Measurements from ENCODE around the gene CPSF4L.

The CPSF4L gene

GRCh38 chr17:73247726-73248125 lies 14.0 kb downstream of the CPSF4L start:
- in situ Hi-C loops (cut with MboI; ENCODE audit: low sequenced_read_pairs): no loop called here

GRCh38 chr17:73240561-73240960 lies 21.1 kb downstream of the CPSF4L start:
- in situ Hi-C loops (cut with MboI; ENCODE audit: low sequenced_read_pairs): no loop called here

DNA sequence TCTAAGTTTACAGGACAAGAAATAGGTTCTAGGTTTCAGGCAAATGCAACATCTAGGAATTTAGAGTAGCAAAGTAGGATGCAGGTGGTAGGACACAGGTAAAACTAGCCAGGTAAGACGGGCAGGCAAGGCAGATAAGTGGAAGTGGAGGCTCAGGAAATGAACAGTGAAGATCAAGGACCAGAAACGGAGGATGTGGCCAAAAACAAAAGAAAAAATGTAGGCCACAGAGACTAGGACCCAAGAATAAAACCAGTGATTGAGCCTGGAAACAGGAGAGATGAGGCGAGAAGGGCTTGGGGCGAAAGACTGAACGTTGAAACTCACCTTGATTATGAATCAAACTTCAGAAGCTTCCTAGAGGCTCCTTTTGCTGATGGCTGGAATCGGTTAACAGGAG lies 24.0 kb downstream of the CPSF4L start:
- in situ Hi-C loops (cut with MboI; ENCODE audit: low sequenced_read_pairs): no loop called here

DNA sequence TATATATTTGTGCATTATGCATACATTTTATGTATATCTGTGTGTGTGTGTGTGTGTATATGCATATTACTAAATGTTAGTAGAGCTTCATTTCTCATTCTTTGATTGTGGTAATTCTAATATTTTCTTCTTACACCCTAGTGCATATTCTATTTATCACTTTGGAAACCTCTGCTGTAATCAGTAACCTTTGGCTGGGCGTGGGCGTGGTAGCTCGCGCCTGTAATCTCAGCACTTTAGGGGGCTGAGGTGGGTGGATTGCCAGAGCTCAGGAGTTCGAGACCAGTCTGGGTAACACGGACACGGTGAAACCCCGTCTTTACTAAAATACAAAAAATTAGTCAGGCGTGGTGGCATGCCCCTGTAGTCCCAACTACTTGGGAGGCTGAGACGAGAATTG lies 26.9 kb downstream of the CPSF4L start:
- in situ Hi-C loops (cut with MboI; ENCODE audit: low sequenced_read_pairs): no loop called here

GRCh38 chr17:73232587-73233373 lies 28.9 kb downstream of the CPSF4L start:
- in situ Hi-C loops (cut with MboI; ENCODE audit: low sequenced_read_pairs): no loop called here

DNA sequence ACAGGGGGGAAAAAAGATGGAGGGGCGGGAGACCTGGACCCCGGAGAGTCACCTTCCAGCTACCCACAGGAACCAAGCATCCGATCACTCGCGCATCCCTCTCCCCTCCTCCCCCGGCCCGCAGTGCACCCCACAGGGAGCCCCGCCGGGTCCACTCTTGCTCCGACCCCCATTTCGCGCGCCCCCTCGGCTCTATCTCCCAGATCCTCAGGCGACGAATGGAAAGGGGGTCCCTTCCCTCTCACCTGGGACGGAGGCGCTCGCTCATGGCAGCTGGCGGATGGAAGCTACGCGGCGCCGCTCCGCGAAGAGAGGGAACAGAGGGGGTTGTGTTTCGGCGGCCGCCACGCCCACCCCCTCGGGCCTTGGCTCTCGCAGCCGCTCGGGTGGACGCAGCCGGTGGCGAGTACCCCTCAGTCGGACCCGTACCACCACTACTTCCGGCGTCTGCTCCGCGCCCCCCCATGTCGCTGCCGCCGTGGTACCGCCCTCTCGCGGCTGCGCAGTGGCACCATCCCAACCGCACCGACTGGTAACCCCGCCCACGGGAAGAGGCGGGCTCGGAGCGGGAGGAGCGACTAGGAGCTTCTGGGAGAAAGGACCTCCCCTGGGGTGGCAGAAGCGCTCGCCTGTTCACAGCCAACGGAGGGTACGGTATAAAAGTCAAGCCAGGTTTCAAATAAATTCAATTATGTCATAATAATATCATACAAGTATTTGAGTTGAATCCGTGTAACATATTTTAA lies 29.7 kb downstream of the CPSF4L start:
- in situ Hi-C loops (cut with MboI; ENCODE audit: low sequenced_read_pairs): no loop called here

DNA sequence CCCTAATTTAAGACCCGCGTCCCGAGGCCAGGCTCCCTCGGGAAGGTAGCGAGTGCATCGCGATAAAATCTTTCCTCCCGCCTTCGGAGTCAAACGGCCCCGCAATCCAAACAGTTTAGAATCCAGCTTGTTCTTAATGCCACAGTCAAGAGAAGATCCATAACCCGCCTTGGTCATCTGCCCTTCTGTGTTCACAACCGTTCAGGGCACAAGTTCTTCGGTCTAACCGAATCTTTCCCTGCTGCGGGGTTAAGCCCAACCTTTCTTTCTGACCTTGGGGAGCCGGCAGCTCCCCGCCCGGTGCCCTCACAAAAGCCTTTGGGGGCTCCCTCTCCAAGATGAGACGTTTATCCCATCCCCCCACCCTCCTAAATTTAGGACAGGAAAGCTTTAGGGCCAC lies 30.3 kb downstream of the CPSF4L start:
- in situ Hi-C loops (cut with MboI; ENCODE audit: low sequenced_read_pairs): no loop called here

GRCh38 chr17:73230088-73230487 lies 31.6 kb downstream of the CPSF4L start:
- in situ Hi-C loops (cut with MboI; ENCODE audit: low sequenced_read_pairs): no loop called here

GRCh38 chr17:73228748-73229236 lies 32.9 kb downstream of the CPSF4L start:
- in situ Hi-C loops (cut with MboI; ENCODE audit: low sequenced_read_pairs): no loop called here

GRCh38 chr17:73227944-73228343 lies 33.7 kb downstream of the CPSF4L start:
- in situ Hi-C loops (cut with MboI; ENCODE audit: low sequenced_read_pairs): no loop called here

DNA sequence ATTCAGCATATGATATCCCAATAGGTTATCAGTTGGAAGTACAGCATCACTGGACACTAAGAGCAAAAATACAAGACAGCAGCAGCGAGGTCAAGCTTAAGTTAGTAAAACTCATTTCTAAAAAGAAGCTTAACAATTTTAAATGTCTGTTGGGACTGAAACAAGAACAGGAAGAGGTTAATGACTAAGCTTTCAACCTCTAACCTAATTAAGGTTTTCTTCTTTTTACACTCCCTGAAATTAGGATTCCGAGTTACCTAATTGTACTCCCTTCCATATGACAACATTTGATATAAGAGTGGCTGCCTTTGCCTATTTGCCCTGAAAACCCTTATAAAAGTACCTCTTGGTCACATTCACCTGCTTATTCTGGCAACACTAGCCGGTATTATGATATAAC lies 34.3 kb downstream of the CPSF4L start:
- in situ Hi-C loops (cut with MboI; ENCODE audit: low sequenced_read_pairs): no loop called here

- in situ Hi-C loops (cut with MboI; ENCODE audit: low sequenced_read_pairs): no loop called here
These were observed 35.0 kb downstream of the CPSF4L start for GRCh38 chr17:73226556-73227172.

- in situ Hi-C loops (cut with MboI; ENCODE audit: low sequenced_read_pairs): no loop called here
These were observed 36.9 kb downstream of the CPSF4L start for GRCh38 chr17:73224663-73225305.

GRCh38 chr17:73224237-73224636 lies 37.4 kb downstream of the CPSF4L start:
- in situ Hi-C loops (cut with MboI; ENCODE audit: low sequenced_read_pairs): no loop called here

- in situ Hi-C loops (cut with MboI; ENCODE audit: low sequenced_read_pairs): no loop called here
These were observed 38.0 kb downstream of the CPSF4L start for GRCh38 chr17:73223626-73224230.

DNA sequence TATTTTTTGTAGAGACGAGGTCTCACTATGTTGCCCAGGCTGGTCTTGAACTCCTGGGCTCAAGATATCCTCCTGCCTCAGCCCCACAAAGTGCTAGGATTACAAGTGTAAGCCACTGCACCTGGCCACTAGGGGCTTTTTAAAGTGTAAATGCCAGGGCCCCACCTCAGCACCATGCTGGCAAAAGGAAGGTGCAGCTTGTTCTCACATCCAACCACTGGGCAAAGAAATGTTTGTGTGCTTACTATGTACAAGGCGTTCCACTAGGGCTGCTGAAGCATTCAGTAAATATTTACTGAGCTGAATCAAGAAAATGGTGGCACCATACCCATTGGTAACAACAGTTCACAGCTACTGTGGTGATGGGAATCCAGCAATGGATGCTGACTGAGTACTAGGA lies 46.2 kb downstream of the CPSF4L start:
- in situ Hi-C loops (cut with MboI; ENCODE audit: low sequenced_read_pairs): no loop called here

GRCh38 chr17:73214851-73215250 lies 46.8 kb downstream of the CPSF4L start:
- in situ Hi-C loops (cut with MboI; ENCODE audit: low sequenced_read_pairs): no loop called here

- in situ Hi-C loops (cut with MboI; ENCODE audit: low sequenced_read_pairs): no loop called here
These were observed 47.7 kb downstream of the CPSF4L start for GRCh38 chr17:73214008-73214407.

- in situ Hi-C loops (cut with MboI; ENCODE audit: low sequenced_read_pairs): no loop called here
These were observed 49.9 kb downstream of the CPSF4L start for GRCh38 chr17:73211745-73212144.

GRCh38 chr17:73210002-73210678 lies 51.5 kb downstream of the CPSF4L start:
- in situ Hi-C loops (cut with MboI; ENCODE audit: low sequenced_read_pairs): no loop called here
